Measurements from ENCODE around the gene AEBP1.

AEBP1 gene

DNA sequence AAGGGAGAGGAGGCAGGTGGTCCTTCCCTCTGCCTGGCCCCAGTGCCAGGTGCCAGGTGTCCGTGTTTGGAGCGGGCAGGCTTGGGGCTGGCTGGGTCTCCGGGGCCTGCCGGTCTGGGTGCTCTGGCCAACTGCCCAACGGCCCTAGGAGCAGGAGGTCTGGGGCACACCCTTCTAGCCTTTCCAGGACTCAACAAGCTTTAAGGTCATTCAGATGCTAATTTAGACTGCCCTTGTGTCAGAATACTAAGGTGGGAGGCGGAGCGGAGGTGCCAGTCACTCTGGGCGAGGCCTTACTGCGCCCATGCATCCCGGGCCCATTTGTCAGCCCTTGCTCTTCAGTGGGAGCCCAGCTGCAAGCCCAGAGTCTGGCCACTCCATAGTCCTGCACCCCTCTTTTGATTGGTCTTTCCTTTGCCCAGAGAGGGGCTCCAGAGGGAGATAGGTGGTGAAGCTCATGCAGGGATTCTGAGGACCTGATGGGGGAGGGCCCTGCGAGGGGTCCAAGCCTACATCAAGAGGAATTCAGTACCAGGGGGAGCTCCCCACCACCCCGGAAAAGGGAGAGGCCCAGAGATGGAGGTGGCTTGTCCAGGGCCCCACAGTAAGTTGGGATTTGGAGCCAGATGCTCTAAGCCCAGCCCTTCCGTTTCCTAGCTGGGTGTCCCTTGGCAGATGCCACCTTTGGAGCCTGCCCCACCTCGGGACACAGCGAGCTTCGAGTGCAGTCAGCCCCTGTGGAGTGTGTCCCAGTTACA lies 40.1 kb upstream of the AEBP1 start:
- TF ChIP-seq, protein P1, sequence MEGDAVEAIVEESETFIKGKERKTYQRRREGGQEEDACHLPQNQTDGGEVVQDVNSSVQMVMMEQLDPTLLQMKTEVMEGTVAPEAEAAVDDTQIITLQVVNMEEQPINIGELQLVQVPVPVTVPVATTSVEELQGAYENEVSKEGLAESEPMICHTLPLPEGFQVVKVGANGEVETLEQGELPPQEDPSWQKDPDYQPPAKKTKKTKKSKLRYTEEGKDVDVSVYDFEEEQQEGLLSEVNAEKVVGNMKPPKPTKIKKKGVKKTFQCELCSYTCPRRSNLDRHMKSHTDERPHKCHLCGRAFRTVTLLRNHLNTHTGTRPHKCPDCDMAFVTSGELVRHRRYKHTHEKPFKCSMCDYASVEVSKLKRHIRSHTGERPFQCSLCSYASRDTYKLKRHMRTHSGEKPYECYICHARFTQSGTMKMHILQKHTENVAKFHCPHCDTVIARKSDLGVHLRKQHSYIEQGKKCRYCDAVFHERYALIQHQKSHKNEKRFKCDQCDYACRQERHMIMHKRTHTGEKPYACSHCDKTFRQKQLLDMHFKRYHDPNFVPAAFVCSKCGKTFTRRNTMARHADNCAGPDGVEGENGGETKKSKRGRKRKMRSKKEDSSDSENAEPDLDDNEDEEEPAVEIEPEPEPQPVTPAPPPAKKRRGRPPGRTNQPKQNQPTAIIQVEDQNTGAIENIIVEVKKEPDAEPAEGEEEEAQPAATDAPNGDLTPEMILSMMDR (IDR thresholded peaks at IDR 0.05; ENCODE audit: insufficient read depth, missing control alignments) = no peak
- DNase-seq (ENCODE audit: insufficient read length, low spot score) (no peak), FAIRE-seq (no peak)

DNA sequence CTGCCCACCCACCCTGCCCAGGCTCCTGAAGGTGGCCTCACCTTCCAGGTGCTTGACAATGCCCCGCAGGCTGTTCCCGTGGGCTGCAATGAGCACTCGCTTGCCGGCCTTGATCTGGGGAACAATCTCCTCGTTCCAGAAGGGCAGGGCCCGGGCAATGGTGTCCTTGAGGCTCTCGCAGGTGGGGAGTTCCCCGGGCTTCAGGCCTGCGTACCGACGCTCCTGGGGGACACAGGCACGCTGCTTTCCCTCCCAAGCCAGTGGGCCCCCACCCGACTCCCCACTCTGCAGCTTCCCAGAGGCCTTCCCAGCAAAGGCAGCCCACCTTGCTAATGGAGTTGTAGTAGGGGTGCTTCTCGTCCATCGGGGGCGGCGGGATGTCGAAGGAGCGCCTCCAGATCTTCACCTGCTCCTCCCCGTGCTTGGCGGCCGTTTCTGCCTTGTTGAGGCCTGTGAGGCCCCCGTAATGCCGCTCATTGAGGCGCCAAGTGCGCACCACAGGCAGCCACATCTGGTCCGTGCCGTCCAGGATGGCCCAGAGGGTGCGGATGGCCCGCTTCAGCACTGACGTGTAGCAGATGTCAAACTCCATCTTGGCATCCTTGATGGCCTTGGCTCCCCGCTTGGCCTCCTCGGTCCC lies 39.2 kb upstream of the AEBP1 start:
- DNase-seq (ENCODE audit: insufficient read length, low spot score) (no peak), FAIRE-seq (no peak)
- TF ChIP-seq, protein P1 (IDR thresholded peaks at IDR 0.05; ENCODE audit: insufficient read depth, missing control alignments) = no peak

DNA sequence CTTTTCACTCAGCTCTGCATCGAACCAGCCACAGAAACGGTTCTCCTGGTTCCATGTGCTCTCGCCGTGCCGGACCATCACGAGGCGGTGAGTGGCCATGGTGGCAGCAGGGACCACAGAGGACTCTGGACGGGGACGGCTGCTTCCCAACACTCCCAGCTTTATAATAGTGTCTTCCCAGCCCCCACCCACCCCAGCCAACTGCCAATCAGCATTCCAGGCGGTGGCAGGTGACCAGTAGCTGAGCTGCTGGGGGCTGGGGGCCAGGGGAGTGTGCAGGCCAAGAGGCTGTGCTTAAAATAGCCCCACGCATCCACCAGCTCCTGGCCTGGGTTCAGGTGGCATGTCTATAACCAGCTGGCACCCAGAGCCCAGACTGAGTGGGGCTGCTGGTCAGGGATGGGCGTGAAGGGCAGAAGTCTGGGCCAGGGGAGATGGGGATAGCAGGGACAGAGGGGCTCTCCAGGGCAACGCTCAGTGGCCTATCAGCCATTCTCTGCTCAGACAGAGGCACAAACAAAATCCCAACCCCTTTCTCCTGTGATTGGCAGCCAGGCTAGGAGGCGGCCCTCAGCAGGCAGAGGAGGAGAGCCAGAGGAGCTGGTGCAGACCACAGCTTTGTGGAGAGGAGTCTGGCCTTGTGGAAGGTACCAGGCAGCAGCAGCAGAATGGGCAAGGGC lies 38.6 kb upstream of the AEBP1 start, which contains the start of gene PGAM2:
TSS of gene PGAM2 (minus strand) at position 137 of the 680 bp plus-strand sequence. CDS start at position 99, 38 bp downstream.
- DNase-seq (ENCODE audit: insufficient read length, low spot score) = no peak
- TF ChIP-seq, protein P1 (IDR thresholded peaks at IDR 0.05; ENCODE audit: insufficient read depth, missing control alignments) = no peak
- FAIRE-seq = no peak

DNA sequence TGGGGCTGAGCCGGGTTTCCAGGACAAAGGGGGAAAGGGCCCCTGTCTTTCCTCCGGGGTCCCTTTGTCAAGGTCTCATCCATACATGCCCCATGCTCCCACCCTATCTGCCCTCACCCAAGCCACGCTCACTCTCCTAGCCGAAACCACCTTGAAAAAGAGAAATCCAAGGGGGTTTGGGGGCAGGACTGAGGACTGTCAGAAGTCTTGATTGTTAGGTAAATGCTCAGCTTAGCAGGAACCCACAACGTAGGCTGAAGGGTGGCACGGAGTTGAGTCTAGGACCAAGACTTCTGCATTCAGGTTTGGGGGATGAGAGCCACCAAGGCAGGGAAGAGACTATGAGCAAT lies 38.1 kb upstream of the AEBP1 start:
- TF ChIP-seq, protein P1 (IDR thresholded peaks at IDR 0.05; ENCODE audit: insufficient read depth, missing control alignments) = no peak
- FAIRE-seq (no peak), DNase-seq (ENCODE audit: insufficient read length, low spot score) (no peak)

DNA sequence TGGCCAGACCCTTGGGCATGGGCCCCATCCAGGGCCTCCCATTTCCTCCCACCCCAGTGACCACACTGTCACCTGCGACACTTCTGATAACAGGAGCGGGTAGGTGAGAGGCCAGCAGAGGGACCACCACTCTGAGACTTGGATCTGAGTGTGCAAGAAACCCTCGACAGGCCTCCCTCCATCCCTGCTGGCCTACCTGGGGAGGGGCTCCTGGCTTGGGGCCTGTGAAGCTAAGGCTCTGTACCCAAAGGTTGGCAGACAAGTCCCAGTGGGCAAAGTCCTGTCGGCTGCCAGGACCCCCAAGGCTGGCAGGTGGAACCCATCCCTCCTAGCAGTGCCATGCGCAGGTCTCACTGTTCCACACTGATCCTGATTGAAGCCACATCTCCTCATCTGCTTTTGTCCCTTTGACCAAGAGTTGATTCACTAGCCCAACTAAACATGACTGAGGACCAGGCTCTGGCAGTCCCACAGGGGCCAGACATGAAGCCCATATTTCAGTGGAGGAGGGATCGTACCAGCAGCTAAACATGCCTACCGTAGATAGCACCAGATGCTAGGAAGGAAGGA lies 37.6 kb upstream of the AEBP1 start:
- TF ChIP-seq, protein P1 (IDR thresholded peaks at IDR 0.05; ENCODE audit: insufficient read depth, missing control alignments) = no peak
- FAIRE-seq (no peak), DNase-seq (ENCODE audit: insufficient read length, low spot score) (no peak)

DNA sequence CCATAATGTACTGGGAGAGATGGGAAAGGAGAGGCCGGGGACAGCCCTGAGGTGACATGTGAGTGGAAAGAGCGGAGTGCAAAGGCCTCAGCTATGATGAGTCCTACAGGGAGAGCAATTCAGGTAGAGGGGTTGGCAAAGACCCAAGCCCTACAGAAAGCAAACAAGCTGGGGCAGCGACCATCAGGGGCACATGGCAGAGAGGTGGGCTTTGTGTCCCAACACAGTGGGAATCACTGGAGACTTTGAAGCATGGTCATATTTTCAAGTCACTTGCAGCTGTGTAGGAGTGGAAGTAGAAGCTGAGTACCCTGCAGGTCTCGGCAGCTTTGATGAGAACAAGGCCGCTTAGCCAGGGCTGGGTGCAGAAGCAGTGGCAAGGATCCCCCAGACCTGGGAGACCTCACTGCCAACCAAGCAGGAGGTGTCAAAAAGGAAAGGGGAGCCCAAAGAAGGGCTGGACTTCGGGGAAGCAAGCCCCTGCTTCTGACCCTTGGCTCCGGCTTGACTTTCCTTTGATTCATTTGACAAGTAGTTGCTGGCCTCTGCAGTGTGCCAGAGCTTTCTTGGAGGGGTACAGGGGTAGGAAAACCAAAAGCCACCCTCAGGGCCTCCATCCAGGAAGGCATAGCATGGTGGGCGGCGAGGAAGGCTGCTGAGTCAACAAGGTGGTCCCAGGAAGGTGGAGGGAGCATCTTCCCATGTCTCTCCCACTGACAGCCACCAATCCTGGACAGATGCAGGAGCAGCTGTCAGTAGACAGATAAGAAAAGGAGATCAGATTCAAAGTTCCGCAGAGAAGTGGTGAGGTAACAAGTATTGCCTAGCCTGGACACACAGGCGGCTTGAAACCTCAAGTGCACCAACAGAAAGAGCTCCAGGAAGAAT lies 36.8 kb upstream of the AEBP1 start:
- no peak for DNase-seq (ENCODE audit: insufficient read length, low spot score)
- no peak for FAIRE-seq
- TF ChIP-seq, protein P1 (IDR thresholded peaks at IDR 0.05; ENCODE audit: insufficient read depth, missing control alignments) = no peak
